ENCODE data around the gene SOX18. TPM values are rescaled to one million over a fixed set of nuclear protein-coding genes. Genes with fewer than 3 reads are reported as not detected.

Gene SOX18
- total and polyA plus RNA-seq, 2 of the 4 experiments (the other 2 are of a cell fraction): not detected

DNA sequence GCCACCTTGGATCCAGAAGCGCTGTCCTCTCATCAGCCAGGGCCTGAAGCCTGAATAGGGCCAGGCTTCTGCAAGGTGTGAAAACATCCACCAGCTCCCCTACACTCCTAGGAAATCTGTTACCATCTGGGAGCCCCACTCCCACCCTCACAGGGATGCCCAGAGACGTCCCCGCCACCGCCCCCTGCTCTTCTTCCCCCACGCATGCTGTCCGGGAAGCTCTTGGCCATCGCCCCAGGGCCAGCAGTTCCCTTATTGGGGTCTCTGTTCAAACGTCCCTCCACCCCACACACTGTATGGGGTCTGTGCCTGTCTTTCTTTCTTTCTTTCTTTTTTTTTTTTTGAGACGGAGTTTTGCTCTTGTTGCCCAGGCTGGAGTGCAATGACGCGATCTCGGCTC lies 26.1 kb upstream of the SOX18 start:
- no peak overlapping the region for H2AFZ ChIP-seq (replicated peaks; ENCODE audit: low read length, poor library complexity)
- H4K5ac ChIP-seq (ENCODE audit: low read depth, low read length): no peak overlapping the region
- H2AK5ac ChIP-seq (ENCODE audit: low read depth, low read length): no peak overlapping the region
- TF ChIP-seq FOS (IDR thresholded peaks at IDR 0.05; ENCODE audit: low read depth, low read length): no peak
- TF ChIP-seq RCOR1 (IDR thresholded peaks at IDR 0.05; ENCODE audit: insufficient replicate concordance, low read length): no peak
- H3K27ac ChIP-seq (ENCODE audit: insufficient read depth, low read length): no peak overlapping the region
- no peaks in the 10 kb centered on the region for H3K27me3 ChIP-seq (ENCODE audit: control insufficient read depth, insufficient read depth, low read length)
- in situ Hi-C loops (cut with MboI; ENCODE audit: low sequenced_read_pairs) (no loop called here), intact Hi-C loops (cut with micrococcal nuclease) (no loop called here), dilution Hi-C loops (cut with HindIII; ENCODE audit: low sequenced_read_pairs, unreplicated experiment) (no loop called here)
- H4K91ac ChIP-seq (ENCODE audit: insufficient read depth, low read depth, low read length): no peak overlapping the region
- no peak overlapping the region for H3K14ac ChIP-seq (replicated peaks; ENCODE audit: low read depth, low read length)
- no peak overlapping the region for H2AK9ac ChIP-seq (replicated peaks; ENCODE audit: low read depth, low read length, poor library complexity)
- no peak overlapping the region for H3K4me3 ChIP-seq (ENCODE audit: insufficient read depth, low read depth, low read length)
- no peak overlapping the region for H3K4me2 ChIP-seq (ENCODE audit: low read depth, low read length)
- peaks cover 6 to 8% of the 10 kb centered on the region in 2 experiments; a peak in 3 of 4 replicates for H3K79me1 ChIP-seq (ENCODE audit: low read depth in 1 of 2, low read length in 2 of 2)
- no peak overlapping the region for H2BK15ac ChIP-seq (ENCODE audit: low read depth, low read length)
- peaks cover 3% of the 10 kb centered on the region for H4K20me1 ChIP-seq (ENCODE audit: insufficient read depth, low read length)
- no peaks in the 10 kb centered on the region for H3K9me3 ChIP-seq (ENCODE audit: control insufficient read depth, insufficient read depth, low read length)
- no peak overlapping the region for H2BK5ac ChIP-seq (ENCODE audit: low read depth, low read length, poor library complexity, severe bottlenecking)
- ATAC-seq (ENCODE audit: low read depth): no peak
- no TSS peak for BruUV-seq (replicated peaks)
- no peak overlapping the region for H4K8ac ChIP-seq (ENCODE audit: low read depth in 2 of 2, low read length in 2 of 2)
- H3K56ac ChIP-seq (ENCODE audit: extremely low read depth, insufficient read depth, low read length): no peak overlapping the region
- no peak overlapping the region for H2BK120ac ChIP-seq (ENCODE audit: low read depth, low read length)
- CTCF ChIA-PET: no interaction called here
- H3K36me3 ChIP-seq (ENCODE audit: control insufficient read depth, insufficient read depth, low read length): peaks cover 22% of the 10 kb centered on the region; the same call in 1 of the 2 replicates
- peaks cover 11% of the 10 kb centered on the region for H3K4me1 ChIP-seq (ENCODE audit: control insufficient read depth, insufficient read depth, low read length)
- H3K23ac ChIP-seq (ENCODE audit: low read depth, low read length): no peak overlapping the region
- H3K18ac ChIP-seq (ENCODE audit: low read depth, low read length): no peak overlapping the region
- DNase-seq: no peak
- H3K9me1 ChIP-seq (ENCODE audit: insufficient read depth, low read length): no peaks in the 10 kb centered on the region
- 86% methylated on average over 3 of the region's 12 CpGs; no CpG with 5 or more reads in 1 of the 2 experiments for WGBS, 2 experiments (ENCODE audit: extremely low coverage in 2 of 2, insufficient read length in 1 of 2)
- POLR2A ChIA-PET (ENCODE audit: unreplicated experiment): no interaction called here
- H2BK20ac ChIP-seq (ENCODE audit: low read depth, low read length): no peak overlapping the region
- H3K4ac ChIP-seq (ENCODE audit: low read depth, low read length): no peak overlapping the region
- H3K9ac ChIP-seq (ENCODE audit: low read depth, low read length): no peak overlapping the region
